Endometrial microvascular endothelial cells (primary cell): ENCODE results near the gene RASL12. TPM values are rescaled to one million over a fixed set of nuclear protein-coding genes. Genes with fewer than 3 reads are reported as not detected.
"Not testable (repeated sequence)": the region's sequence is repeated elsewhere in the genome, so short reads cannot be mapped to it uniquely, and the experiment has no call there.

Experiments used
- in situ Hi-C: cut with HindIII; loops from 2 replicates; pipeline ENCODE4 v1.10.0; 2017; ENCODE audit warnings: low sequenced_read_pairs, low pct_unique_long_range_greater_than_20kb; ENCODE audit errors: inconsistent ontology term
- total RNA-seq: library from RNA; depleted of rRNA; stranded (reverse); fragments of >200 nt; gene quantifications from one replicate; pipeline ENCODE4 v1.2.3, GENCODE V29; 2015; ENCODE audit errors: inconsistent ontology term

RASL12 gene, protein sequence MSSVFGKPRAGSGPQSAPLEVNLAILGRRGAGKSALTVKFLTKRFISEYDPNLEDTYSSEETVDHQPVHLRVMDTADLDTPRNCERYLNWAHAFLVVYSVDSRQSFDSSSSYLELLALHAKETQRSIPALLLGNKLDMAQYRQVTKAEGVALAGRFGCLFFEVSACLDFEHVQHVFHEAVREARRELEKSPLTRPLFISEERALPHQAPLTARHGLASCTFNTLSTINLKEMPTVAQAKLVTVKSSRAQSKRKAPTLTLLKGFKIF
- total RNA-seq, result not detected

DNA sequence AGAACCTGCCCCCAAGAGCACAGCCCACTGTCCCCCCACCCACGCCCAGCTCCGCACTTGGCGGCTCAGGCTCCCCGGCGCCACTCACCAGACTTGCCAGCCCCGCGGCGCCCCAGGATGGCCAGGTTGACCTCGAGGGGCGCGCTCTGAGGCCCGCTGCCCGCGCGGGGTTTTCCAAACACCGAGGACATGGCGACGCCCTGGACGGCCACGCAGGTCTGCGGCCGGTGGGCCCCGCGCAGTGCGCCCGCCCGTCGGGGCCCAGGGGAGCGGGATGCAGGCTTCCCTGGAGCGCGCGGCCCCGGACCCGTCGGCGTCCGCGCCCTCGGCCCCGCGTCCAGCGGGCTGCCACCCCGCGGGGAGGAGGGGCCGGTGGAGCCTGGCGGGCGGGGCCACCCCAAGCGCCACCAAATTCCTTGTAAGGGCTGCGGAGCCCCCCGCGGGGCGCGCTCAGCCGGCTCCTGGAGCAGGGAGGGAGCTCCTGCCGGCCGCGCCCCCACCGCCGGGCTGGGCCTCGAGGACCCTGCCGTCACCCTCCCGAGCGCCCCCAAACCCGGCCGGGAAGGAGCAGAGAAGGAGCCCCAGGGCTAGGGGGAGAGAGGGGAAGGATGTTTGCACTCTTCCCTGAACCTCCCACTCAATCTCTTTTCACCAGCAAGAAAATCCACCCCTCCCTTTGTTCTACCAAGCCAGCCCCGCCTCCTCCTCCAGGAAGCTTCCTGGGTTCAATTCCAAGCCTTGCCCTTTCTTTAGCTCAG is at the start of gene RASL12:
Gene RASL12, minus strand, starts transcription at position 347 of the 758 bp plus-strand sequence. Its CDS starts 156 bp downstream, at position 191.
- in situ Hi-C loops, result no loop called here

DNA sequence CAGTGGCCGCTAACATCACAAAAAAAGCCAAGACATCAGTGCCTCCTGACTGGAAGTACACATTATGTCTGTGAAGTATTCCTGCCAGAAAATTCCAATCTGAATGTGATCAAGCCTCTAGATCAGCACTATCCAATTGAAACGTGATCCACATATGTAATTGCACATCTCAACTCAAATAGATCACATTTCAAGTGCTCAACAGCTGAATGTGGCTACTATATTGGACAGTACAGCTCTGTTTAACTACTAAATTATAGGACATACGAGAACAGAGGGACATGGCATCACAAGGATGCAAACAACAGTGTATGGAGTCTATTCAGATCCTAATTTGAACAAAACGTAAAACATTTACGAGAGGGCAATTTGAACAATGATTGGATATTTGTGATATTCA is 47.8 kb upstream of the RASL12 start:
- in situ Hi-C loops, result no loop called here

DNA sequence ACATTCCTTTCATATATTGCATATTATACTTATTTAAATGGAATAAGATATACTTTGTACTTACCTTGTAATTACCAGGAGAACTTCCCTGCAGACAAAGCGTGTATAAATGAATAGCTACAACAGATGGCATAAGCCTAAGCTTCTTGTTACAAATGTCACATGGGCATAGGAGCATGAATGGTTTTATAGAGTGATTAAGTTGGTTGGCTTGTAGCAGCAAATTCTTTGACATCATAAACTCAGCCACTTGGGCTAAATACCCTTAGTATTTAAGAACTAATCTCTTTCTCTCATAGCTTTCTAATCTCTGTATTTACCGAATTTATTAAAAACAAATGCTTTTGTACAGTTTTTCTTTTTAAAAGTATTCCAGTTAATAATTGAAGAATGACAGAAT is 47.3 kb upstream of the RASL12 start, which contains the start of gene UBAP1L:
Gene UBAP1L, minus strand, starts transcription at position 115 of the 400 bp plus-strand sequence. CDS start 8,985 bp downstream, outside the sequence.
- in situ Hi-C loops, result no loop called here

DNA sequence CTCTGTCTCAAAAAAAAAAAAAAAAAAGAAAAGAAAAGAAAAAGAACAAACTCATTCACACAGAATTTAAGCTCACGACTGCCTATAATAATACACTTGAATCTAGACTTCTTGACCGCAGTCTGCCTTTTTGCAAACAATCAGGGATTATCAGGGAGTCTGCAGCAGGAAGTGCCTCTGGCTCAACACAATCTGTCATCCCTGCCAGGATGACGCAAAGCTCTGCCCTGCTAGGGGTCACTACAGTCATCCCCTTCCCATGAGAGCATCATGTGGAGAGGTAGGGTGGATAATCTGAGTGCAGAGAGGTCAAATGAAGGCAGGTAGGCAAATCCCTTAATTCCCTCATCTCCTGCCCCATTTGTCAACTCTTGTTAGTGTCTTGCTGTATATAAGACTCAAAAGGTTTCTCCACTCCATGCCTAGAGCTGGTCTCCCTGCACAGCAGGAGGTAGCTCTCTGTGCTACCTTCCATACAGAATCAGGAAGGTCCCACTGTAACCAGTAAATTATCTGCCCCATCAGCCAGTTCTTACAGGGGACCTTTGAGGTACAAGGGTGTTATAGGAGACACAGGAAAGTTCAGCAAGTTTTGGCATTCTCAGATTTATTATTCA is 43.0 kb upstream of the RASL12 start:
- in situ Hi-C loops, result no loop called here

DNA sequence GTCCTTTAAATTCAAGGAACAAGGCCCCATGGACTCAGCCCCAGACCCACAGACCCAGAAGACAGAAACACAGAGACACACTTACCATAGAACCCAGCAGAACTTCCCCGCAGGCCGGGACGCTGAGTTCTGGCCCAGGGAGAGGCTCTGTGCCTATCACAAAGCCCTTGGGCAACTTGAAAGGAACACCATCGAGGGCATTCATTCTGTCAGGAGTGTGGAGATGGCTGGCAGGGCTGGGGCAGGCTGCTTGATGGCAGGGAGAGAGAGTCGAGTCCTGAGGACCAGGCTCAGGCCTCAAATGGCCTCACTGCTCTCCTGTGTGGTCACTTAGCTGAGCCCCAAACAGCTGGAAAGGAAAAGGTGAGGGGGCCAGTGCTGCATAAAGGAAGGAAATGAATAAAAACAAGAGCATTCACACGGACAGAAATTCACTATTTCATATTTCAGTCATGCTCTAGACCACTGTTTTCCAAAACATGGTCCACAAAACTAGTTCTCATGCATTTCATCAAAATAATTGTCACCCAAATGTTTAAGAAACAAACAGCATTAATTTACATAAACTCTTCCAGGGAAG is 38.3 kb upstream of the RASL12 start:
- in situ Hi-C loops, result no loop called here

DNA sequence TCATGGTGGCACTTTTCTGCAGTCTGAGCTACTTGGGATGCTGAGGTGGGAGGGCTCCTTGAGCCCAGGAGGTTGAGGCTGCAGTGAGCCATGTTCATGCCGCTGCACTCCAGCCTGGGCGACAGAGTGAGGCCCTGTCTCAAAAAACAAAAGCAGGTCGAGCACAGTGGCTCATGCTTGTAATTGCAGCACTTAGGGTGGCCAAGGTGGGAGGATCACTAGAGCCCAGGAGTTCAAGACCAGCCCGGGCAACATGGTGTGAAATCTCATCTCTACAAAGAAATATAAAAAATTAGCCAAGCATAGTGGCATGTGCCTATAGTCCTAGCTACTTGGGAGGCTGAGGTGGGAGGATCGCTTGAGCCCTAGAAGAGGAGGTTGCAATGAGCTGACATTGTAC is 37.2 kb upstream of the RASL12 start:
- in situ Hi-C loops, result no loop called here

DNA sequence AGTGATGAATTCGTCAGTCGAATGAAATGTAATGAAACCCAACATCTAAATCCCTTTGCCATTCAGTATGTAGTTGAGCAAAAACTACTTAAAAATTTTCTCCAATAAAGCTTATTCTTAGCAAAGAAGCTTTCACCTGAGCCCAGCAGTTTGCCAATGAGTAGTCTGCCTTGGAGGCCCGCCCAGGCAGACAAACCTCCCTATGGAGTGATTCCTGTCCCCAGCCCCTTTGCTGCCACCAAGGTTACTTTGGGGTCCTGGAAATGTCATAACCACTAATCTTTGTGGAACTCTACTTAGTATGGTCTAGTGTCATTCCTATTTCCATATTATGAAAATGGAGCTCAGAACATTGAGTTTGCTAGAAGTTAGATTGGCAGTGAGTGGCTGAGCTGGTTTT is 35.1 kb upstream of the RASL12 start:
- in situ Hi-C loops, result no loop called here

DNA sequence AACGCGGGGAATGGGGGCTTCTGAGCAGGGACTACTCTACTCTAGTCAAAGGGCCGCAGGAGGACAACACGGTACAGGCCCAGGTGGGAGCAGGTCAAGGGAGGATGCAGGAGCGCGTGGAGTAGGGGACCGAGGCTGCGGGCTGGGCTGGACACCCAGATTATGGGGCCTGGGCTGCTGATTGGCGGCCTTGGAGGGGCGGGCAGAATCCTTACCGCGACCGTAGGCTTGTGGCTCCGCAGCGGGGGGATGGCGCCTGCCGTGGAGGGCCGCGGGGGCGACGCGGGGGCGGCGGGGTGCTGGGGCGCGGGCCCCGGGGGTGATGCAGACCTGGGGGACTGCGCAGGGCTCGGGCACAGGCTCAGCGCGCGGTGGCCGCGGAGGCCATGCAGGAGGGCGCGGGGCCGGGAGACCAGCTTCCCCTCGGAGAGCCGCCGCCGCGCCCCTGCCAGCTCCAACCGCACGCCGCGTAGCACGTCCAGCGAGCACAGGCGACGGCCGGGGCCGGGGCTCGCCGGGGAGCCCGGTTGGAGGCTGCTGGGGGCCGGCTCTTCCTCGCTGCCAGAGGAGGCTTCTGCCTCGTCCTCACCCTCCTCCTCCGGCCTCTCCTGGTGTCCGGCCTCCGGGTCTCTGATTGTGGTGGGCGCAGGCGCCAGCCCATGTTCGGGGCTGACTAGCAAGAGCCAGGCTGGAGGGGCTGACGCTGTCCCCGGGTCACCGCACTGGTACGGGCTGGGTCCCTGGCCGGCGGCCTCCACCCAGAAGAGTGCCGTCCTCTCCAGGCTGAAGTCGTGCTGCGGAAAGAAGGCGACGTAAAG is 34.3 kb upstream of the RASL12 start:
- in situ Hi-C loops, result no loop called here

DNA sequence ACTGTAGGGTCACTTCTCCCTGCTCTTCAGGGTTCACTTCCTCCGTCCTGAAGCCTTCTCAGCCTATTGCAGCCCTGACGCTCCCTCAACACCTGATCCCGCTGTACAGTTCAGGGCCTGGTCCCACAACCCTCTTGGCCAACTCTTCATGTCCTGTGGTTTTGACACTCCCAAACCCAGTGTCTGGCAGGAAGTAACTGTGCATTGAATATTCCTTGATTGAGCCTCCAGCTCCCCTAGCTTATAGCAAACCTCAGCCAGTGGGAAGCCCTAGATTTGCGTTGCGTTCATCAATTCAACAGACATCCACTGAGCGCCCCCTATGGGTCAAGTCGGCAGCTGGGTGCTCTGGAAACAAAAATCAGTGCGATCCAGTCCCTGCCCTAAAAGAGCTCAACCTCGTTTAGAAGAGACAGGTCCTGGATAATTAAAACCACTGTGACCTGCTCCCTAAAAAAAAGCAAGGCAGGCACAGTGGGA is 33.7 kb upstream of the RASL12 start:
- in situ Hi-C loops, result no loop called here

DNA sequence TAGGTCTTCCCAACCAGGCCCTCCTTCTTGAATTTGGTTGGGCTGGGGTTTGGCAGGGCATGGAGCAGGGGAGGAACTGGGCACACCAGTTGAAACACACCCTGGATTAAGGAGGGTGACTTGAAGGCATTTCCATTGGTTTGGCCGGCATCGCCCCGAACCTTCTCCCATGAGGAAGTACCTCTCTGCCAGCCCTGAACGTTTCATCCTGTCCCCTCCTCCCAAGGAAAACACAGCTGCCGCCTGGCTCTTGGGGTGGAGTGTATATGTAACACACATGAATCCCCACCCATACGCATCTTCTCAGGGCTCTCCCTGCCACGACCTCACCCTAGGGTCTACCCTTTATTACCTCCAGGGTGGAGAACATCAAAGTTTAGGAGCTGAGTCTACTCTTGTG is 32.7 kb upstream of the RASL12 start:
- in situ Hi-C loops, result no loop called here

DNA sequence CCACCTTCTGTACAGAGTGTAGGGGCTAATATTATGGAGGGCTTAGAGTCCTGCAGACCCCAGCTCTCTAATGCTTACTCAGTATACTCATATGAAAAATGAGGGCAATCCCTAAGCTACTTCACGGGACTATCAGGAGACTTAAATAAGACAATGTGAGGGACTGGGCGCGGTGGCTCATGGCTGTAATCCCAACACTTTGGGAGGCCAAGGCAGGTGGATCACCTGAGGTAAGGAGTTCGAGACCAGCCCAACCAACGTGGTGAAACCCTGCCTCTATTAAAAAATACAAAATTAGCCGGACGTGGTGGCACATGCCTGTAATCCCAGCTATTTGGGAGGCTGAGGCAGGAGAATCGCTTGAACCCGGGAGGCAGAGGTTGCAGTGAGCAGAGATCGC is 32.0 kb upstream of the RASL12 start:
- in situ Hi-C loops, result not testable (repeated sequence)

DNA sequence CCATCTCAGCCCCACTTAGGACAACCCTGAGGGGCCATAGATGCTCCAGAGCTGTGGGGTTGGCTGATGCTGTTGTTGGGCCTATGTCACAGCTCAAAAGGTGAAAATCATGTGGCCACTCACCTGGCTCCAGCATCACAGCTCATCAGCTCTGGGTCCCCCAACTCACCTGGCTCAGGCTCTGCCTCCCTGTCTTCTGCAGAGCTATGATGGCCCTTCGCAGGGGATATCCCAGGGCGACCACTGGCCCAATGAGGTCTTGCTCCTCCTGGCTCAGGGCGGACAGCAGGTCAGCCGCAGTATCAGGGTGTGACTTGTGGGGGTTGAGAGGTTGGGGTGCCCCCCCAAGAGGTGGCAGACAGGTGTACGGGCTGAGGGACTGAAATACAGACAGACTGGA is 31.5 kb upstream of the RASL12 start:
- in situ Hi-C loops, result no loop called here

DNA sequence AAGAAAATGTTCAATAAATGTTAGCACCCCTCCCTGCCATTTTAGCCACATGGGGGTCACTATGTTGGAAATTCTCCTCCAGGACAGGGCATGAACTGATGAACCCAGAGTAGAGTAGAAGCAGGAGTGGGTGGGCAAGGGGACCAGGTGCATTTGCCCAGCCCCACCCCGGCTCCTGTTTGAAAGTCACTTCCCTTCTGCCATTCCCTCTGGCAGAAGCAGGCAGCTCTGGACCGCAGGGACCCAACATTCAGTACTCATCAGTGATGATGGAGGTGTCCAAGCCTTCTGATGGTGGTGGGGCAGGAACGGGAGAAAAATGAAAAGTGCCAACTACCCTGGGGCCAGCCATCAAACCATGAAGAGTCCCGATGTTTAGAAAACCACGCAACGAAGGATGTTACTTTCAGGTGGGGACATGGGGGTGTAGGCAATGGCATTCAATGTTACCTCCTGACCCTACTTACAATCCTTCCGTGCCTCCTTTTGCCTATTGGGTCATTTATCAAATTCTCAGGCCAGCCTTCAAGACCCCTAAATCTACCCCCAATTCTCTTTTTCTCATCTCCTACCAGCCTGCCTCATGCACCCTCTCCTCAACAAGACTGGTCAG is 30.0 kb upstream of the RASL12 start:
- in situ Hi-C loops, result no loop called here

DNA sequence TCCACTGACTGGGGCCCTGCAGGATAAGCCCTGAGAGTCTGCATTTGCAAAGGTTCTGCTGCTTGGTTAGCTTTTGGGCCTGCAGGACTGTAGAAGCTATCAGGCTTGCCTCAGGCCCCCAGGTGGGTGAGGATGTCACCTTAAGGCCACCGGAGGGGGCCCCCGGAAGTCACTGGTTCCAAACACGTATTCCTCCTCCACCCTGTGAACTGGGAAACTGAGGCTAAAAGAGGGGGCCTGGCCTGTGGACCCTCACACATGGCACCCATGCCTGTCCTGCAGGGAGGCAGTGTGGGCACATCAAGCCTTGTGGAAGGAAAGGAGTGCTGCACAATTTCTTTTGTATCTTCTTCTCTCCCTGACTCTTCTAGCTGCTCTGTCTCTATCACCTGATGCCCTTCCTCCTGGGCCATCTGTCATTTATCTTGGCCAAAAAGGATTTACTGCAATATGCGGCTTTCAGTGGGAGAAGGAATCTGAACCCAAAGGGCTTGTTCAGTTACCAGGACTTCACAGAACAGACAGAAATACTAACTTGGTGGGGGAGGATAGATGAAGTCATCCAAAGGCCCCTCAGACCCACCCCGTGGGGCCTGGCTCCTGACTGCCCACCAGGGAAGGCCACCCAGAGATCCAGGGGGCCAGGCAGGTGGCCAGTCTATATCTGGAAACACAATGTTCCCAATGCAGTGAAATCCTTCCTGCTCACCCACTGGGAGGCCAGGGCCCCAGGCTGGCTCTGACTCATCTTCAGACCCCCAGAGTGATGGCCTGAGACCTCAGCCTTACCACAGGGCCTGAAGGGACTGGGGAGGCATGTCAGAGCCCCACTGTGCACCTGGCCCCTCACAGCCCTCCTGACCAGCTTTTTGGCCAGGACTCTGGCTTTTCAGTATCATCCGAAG is 28.9 kb upstream of the RASL12 start:
- in situ Hi-C loops, result no loop called here

DNA sequence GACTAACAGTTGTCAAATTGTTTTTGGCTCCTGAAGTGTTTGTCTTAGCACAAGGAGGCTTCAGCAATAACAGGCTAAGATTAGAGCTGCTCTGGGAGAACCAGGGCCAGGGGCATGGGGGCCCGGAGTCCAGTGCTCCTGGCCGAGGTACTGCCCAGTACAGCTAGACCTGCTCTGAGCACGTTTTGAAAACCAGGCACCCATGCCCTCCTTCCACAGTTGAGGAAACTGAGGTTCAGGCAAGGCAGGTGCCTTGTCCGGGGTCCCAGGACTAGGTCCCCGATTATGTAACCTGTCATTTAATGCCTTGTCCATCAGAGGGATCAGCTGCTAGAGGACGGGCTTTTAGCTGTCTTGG is 27.9 kb upstream of the RASL12 start:
- in situ Hi-C loops, result no loop called here

DNA sequence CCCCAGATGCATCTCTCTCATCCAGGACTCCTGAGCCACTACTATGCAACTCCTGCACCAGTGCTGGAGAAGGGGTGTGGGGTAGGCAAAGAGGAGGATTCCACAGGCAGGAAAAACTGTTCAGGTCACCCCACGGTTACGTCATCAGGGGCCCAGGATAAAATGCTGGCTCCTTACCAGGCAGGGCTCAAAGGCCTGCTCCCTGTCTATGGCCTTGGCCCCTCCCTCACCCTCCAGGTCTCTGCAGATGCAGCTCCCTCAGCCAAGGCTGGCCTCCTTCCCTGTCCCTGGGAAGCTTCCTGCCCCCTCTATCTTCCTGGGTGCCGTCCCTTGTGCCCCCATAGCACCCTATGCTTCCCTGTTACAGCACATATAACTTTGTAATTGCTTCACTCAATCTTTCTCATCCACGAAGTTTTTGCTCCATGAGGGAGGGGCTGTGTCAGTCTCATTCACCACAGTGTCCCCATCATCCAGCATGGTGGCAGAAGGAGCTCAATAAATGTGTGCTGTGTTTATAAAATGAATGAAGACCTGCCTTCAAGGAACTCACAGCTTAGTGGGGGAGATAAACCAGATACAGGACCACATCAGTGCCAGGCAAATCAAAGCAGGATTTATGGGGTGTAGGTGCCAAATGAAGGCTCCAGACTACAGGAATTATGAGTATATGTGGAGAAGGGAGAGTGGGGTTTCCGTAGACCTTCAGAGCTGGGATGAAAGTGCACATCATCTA is 27.4 kb upstream of the RASL12 start:
- in situ Hi-C loops, result no loop called here
